Fibroblast of the conjunctiva (primary cell): ENCODE data around the gene LRRC9.
"Not testable (repeated sequence)": the region's sequence is repeated elsewhere in the genome, so short reads cannot be mapped to it uniquely, and the experiment has no call there.

ENCODE experiments used
- DNase-seq: peaks from one replicate; pipeline ENCODE4 v3.0.0-alpha.2; 2010; ENCODE audit warnings: low read depth

LRRC9 gene

GRCh38 chr14:59919570-59920377, at the start of gene LRRC9:
LRRC9 (plus strand) TSS chr14:59920144.
- no peak for DNase-seq

GRCh38 chr14:59870277-59871165, 49.4 kb upstream of the LRRC9 start, which contains the start of gene RTN1:
RTN1 (minus strand) TSS chr14:59870776; CDS start chr14:59870630, 146 bp downstream.
- DNase-seq: no peak

GRCh38 chr14:59871166-59871495, 48.8 kb upstream of the LRRC9 start:
- DNase-seq: no peak

GRCh38 chr14:59882957-59883356, 37.0 kb upstream of the LRRC9 start:
- no peak for DNase-seq

GRCh38 chr14:59890676-59891075, 29.3 kb upstream of the LRRC9 start:
- DNase-seq: no peak

- no peak for DNase-seq
Measured at GRCh38 chr14:59895721-59896120, 24.2 kb upstream of the LRRC9 start.

GRCh38 chr14:59897757-59898383, 22.1 kb upstream of the LRRC9 start:
- DNase-seq: no peak

- DNase-seq: no peak
Measured at GRCh38 chr14:59900556-59900955, 19.4 kb upstream of the LRRC9 start.

- DNase-seq: no peak
Measured at GRCh38 chr14:59904184-59904583, 15.8 kb upstream of the LRRC9 start.

- DNase-seq: no peak
Measured at GRCh38 chr14:59905188-59905587, 14.8 kb upstream of the LRRC9 start.

- DNase-seq: no peak
Measured at GRCh38 chr14:59912443-59912842, 7.5 kb upstream of the LRRC9 start.

- no peak for DNase-seq
Measured at GRCh38 chr14:59913187-59913586, 6.8 kb upstream of the LRRC9 start.

- DNase-seq: peak; percentile 14
Measured at GRCh38 chr14:59918824-59919569, 947 bp upstream of the LRRC9 start.

- DNase-seq: no peak
Measured at GRCh38 chr14:59920378-59920683, 387 bp downstream of the LRRC9 start.

- no peak for DNase-seq
Measured at GRCh38 chr14:59925797-59926196, 5.9 kb downstream of the LRRC9 start.

GRCh38 chr14:59926534-59926933, 6.6 kb downstream of the LRRC9 start:
- DNase-seq: no peak

GRCh38 chr14:59931237-59931636, 11.3 kb downstream of the LRRC9 start:
- no peak for DNase-seq

- DNase-seq: no peak
Measured at GRCh38 chr14:59936145-59936544, 16.2 kb downstream of the LRRC9 start.

- DNase-seq: no peak
Measured at GRCh38 chr14:59939828-59940227, 19.9 kb downstream of the LRRC9 start.

GRCh38 chr14:59942296-59942862, 22.4 kb downstream of the LRRC9 start:
- not testable (repeated sequence) for DNase-seq

GRCh38 chr14:59944909-59945308, 25.0 kb downstream of the LRRC9 start:
- no peak for DNase-seq

GRCh38 chr14:59952141-59952540, 32.2 kb downstream of the LRRC9 start:
- not testable (repeated sequence) for DNase-seq
